ENCODE data around the gene ZBTB37.

ZBTB37 gene

DNA sequence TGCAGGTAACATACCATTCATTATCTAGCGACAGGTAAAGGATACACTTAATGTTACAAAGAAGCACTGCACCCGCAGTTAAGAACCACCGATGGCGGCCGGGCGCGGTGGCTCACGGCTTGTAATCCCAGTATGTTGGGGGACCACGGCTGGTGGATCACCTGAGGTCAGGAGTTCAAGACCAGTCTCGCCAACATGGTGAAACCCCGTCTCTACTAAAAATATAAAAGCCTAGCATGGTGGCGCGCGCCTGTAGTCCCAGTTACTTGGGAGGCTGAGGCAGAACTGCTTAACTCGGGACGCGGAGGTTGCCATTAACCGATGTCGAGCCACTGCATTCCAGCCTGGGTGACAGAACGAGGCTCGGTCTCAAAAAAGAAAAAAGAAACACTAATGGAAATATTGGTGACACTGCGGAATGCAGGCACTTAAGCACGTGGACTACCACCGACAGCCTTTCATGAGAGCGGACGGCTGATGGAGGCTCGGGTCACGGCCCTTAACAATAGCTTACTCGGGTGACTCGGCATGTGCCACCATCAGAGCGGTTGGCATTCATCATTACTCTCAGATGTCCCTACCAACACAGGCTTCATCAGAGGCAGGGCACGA, 933 bp upstream of the ZBTB37 start:
- TF ChIP-seq ISL1 (CRISPR knock-in tag; IDR thresholded peaks at IDR 0.05) (no peak), ZFP3 (CRISPR knock-in tag; IDR thresholded peaks at IDR 0.05) (no peak), ESRRG (CRISPR knock-in tag; IDR thresholded peaks at IDR 0.05) (no peak), ZFP30 (CRISPR knock-in tag; IDR thresholded peaks at IDR 0.05) (no peak), ZC3H10 (CRISPR knock-in tag; IDR thresholded peaks at IDR 0.05) (no peak), ZNF70 (CRISPR knock-in tag; IDR thresholded peaks at IDR 0.05) (no peak), CSDC2 (CRISPR knock-in tag; IDR thresholded peaks at IDR 0.05) (no peak), BACH2 (CRISPR knock-in tag; IDR thresholded peaks at IDR 0.05; ENCODE audit: borderline replicate concordance) (no peak), ZNF565 (CRISPR knock-in tag; conservative IDR thresholded peaks at IDR 0.05; ENCODE audit: low read depth) (no peak), GLIS3 (CRISPR knock-in tag; IDR thresholded peaks at IDR 0.05) (no peak), ZNF8 (CRISPR knock-in tag; IDR thresholded peaks at IDR 0.05) (no peak), ARNTL (CRISPR knock-in tag; IDR thresholded peaks at IDR 0.05; ENCODE audit: borderline replicate concordance, low read depth) (no peak), RARB (CRISPR knock-in tag; IDR thresholded peaks at IDR 0.05) (no peak)
- TF ChIP-seq, protein P1, sequence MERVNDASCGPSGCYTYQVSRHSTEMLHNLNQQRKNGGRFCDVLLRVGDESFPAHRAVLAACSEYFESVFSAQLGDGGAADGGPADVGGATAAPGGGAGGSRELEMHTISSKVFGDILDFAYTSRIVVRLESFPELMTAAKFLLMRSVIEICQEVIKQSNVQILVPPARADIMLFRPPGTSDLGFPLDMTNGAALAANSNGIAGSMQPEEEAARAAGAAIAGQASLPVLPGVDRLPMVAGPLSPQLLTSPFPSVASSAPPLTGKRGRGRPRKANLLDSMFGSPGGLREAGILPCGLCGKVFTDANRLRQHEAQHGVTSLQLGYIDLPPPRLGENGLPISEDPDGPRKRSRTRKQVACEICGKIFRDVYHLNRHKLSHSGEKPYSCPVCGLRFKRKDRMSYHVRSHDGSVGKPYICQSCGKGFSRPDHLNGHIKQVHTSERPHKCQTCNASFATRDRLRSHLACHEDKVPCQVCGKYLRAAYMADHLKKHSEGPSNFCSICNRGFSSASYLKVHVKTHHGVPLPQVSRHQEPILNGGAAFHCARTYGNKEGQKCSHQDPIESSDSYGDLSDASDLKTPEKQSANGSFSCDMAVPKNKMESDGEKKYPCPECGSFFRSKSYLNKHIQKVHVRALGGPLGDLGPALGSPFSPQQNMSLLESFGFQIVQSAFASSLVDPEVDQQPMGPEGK (CRISPR knock-in tag; IDR thresholded peaks at IDR 0.05; ENCODE audit: borderline replicate concordance), result no peak
- TF ChIP-seq, protein P2, sequence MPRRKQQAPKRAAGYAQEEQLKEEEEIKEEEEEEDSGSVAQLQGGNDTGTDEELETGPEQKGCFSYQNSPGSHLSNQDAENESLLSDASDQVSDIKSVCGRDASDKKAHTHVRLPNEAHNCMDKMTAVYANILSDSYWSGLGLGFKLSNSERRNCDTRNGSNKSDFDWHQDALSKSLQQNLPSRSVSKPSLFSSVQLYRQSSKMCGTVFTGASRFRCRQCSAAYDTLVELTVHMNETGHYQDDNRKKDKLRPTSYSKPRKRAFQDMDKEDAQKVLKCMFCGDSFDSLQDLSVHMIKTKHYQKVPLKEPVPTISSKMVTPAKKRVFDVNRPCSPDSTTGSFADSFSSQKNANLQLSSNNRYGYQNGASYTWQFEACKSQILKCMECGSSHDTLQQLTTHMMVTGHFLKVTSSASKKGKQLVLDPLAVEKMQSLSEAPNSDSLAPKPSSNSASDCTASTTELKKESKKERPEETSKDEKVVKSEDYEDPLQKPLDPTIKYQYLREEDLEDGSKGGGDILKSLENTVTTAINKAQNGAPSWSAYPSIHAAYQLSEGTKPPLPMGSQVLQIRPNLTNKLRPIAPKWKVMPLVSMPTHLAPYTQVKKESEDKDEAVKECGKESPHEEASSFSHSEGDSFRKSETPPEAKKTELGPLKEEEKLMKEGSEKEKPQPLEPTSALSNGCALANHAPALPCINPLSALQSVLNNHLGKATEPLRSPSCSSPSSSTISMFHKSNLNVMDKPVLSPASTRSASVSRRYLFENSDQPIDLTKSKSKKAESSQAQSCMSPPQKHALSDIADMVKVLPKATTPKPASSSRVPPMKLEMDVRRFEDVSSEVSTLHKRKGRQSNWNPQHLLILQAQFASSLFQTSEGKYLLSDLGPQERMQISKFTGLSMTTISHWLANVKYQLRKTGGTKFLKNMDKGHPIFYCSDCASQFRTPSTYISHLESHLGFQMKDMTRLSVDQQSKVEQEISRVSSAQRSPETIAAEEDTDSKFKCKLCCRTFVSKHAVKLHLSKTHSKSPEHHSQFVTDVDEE (CRISPR knock-in tag; IDR thresholded peaks at IDR 0.05), result no peak
- TF ChIP-seq, protein P3, sequence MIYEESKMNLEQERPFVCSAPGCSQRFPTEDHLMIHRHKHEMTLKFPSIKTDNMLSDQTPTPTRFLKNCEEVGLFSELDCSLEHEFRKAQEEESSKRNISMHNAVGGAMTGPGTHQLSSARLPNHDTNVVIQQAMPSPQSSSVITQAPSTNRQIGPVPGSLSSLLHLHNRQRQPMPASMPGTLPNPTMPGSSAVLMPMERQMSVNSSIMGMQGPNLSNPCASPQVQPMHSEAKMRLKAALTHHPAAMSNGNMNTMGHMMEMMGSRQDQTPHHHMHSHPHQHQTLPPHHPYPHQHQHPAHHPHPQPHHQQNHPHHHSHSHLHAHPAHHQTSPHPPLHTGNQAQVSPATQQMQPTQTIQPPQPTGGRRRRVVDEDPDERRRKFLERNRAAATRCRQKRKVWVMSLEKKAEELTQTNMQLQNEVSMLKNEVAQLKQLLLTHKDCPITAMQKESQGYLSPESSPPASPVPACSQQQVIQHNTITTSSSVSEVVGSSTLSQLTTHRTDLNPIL (CRISPR knock-in tag; IDR thresholded peaks at IDR 0.05; ENCODE audit: low read depth), result no peak
- TF ChIP-seq, protein P4, sequence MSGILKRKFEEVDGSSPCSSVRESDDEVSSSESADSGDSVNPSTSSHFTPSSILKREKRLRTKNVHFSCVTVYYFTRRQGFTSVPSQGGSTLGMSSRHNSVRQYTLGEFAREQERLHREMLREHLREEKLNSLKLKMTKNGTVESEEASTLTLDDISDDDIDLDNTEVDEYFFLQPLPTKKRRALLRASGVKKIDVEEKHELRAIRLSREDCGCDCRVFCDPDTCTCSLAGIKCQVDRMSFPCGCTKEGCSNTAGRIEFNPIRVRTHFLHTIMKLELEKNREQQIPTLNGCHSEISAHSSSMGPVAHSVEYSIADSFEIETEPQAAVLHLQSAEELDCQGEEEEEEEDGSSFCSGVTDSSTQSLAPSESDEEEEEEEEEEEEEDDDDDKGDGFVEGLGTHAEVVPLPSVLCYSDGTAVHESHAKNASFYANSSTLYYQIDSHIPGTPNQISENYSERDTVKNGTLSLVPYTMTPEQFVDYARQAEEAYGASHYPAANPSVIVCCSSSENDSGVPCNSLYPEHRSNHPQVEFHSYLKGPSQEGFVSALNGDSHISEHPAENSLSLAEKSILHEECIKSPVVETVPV (CRISPR knock-in tag; IDR thresholded peaks at IDR 0.05), result no peak; the same call in 1 of the 2 replicates
- ATAC-seq, result peak; percentile 7; the same call in 2 of the 3 replicates

DNA sequence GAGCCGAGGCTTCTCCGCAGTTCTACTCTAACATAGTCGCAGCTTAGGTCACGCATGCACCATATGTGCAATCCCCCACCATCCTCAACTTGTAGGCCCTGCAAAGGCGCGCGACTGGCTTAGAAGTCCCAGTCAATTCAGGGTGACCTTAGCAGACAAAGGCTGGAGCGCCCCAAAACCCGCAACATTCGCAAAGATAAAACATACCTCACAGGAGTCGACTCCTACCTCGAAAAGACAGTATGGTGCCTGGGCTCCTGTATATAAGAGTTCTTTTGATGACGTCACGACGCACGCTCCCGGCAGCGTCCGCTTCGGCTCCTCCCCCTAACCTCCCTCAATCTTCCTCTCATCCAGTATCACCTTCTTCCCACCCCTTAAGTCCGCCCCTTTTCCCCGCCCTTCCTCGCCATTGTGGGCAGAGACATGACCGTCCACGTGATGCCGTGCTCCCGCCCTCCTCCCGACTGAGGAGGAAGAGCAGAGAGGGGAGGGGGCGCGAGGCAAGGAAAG, 371 bp upstream of the ZBTB37 start, which contains the start of gene GAS5:
Gene GAS5, minus strand, starts transcription at position 237 of the 513 bp plus-strand sequence.
- ATAC-seq, result peak; percentile 91
- TF ChIP-seq OSR1 (CRISPR knock-in tag; IDR thresholded peaks at IDR 0.05) (0 out of 2 replicates have a peak, but pooled peaks have one; percentile 22), ZNF70 (CRISPR knock-in tag; IDR thresholded peaks at IDR 0.05) (peak; percentile 79; the same call in 1 of the 2 replicates), RARB (CRISPR knock-in tag; IDR thresholded peaks at IDR 0.05) (peak; percentile 95), TOX (CRISPR knock-in tag; IDR thresholded peaks at IDR 0.05; ENCODE audit: borderline replicate concordance) (peak; percentile 92; the same call in 1 of the 2 replicates), SNAI2 (CRISPR knock-in tag; IDR thresholded peaks at IDR 0.05) (no peak), ZC3H10 (CRISPR knock-in tag; IDR thresholded peaks at IDR 0.05) (peak; percentile 87)
- TF ChIP-seq, protein P1 (CRISPR knock-in tag; IDR thresholded peaks at IDR 0.05; ENCODE audit: borderline replicate concordance), result no peak; the same call in 1 of the 2 replicates
- TF ChIP-seq, protein P5, sequence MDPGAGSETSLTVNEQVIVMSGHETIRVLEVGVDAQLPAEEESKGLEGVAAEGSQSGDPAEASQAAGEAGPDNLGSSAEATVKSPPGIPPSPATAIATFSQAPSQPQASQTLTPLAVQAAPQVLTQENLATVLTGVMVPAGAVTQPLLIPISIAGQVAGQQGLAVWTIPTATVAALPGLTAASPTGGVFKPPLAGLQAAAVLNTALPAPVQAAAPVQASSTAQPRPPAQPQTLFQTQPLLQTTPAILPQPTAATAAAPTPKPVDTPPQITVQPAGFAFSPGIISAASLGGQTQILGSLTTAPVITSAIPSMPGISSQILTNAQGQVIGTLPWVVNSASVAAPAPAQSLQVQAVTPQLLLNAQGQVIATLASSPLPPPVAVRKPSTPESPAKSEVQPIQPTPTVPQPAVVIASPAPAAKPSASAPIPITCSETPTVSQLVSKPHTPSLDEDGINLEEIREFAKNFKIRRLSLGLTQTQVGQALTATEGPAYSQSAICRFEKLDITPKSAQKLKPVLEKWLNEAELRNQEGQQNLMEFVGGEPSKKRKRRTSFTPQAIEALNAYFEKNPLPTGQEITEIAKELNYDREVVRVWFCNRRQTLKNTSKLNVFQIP (CRISPR knock-in tag; IDR thresholded peaks at IDR 0.05; ENCODE audit: borderline replicate concordance, low read depth), result 0 out of 2 replicates have a peak, but pooled peaks have one; percentile 31
